BLaER1 (cell line): ENCODE results near the gene CBY2.

ENCODE experiments used
- H3K27ac ChIP-seq: shearing (Covaris generic); formaldehyde crosslinking; 2 replicates; pipeline ENCODE4 v1.8.1; 2022
- H3K27me3 ChIP-seq: shearing (Covaris generic); formaldehyde crosslinking; 2 replicates; pipeline ENCODE4 v1.8.1; 2022
- H3K36me3 ChIP-seq: shearing (Covaris generic); formaldehyde crosslinking; 2 replicates; pipeline ENCODE4 v1.8.1; 2022
- H3K4me1 ChIP-seq: shearing (Covaris generic); formaldehyde crosslinking; 2 replicates; pipeline ENCODE4 v1.8.1; 2022
- H3K4me2 ChIP-seq: shearing (Covaris generic); formaldehyde crosslinking; 2 replicates; pipeline ENCODE4 v1.8.1; 2022
- H3K4me3 ChIP-seq: shearing (Covaris generic); formaldehyde crosslinking; 2 replicates; pipeline ENCODE4 v1.8.1; 2022
- H3K9ac ChIP-seq: shearing (Covaris generic); formaldehyde crosslinking; 2 replicates; pipeline ENCODE4 v1.8.1; 2022
- H3K9me3 ChIP-seq: shearing (Covaris generic); formaldehyde crosslinking; 2 replicates; pipeline ENCODE4 v1.8.1; 2022
- H4K20me1 ChIP-seq: shearing (Covaris generic); formaldehyde crosslinking; 2 replicates; pipeline ENCODE4 v1.8.1; 2022
- Cebpa-rat ChIP-seq: shearing (Covaris generic); IDR thresholded peaks from 2 replicates; pipeline ENCODE4 v1.8.1; 2022

CBY2 gene

DNA sequence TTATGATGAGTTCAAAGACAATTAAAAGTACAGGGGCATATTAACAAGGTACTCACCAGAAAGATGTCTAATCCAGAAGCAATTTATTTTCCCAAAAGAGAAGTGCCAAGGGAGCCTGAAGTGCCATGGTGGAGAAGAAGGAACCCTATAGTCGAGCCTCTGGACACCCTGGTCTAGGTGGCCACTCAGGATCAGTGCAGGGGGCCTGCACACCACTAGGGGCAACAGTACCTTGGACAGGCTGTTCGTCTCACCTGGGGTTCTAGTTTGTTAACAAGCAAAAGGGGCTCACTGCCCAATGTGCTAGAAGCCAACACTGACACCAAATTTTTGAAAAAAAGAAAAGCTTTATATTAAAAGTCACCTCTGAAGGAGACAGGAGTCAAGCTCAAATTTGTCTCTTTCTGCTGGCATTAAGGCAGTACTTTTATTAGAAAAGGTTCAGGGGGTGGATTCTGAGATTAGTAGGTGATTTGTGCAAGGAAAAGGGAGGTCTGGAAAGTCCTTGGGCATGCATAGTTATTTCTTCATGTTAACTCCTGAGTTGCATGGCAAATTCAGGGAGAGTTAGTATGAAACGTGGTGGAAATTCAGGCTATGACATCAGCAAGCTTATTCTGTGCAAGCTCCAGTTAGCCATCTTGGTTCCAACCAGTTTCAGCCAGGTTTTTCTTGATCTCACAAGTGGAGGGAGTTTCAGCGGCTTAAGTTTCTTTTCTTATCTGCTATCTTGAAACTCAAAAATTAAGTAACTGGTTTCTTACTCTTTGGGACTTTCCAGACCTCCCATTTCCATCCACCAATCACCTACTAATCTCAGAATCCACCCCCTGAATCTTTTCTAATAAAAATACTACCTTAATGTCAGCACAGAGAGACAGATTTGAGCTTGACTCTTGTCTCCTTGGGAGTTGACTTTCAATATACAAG lies 884 bp upstream of the CBY2 start:
- Histone ChIP-seq H3K27ac (no peak overlapping the region), H4K20me1 (no peaks in the 10 kb centered on the region), H3K9ac (no peak overlapping the region), H3K9me3 (no peaks in the 10 kb centered on the region), H3K4me3 (no peak overlapping the region), H3K4me2 (no peak overlapping the region), H3K27me3 (no peaks in the 10 kb centered on the region), H3K4me1 (peaks cover 11% of the 10 kb centered on the region), H3K36me3 (no peaks in the 10 kb centered on the region)
- no peak for TF ChIP-seq Cebpa-rat

DNA sequence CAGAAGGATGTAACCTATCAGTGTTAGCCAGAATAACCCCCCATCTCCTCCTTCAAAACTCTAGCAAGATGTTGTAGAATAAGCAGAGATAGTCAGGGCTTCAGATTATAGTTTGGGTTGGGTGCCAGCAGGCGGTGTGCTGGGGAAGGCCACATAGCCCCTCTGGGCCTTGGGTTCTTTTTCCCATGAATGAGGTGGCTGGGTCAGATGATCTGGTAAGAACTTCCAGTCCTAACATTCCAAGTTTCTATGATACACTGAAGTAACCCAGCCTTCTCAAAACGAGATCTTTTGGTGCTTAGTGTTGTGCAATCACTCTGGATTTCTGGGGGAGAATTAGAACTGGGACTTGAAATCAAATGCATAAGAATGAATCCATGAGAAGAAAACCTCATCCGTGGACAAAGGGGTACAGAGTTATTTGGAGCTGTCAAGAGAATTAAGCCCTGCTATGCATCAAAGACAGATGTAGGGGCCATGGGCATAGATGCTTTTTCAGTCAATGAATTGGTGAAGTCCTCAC lies 810 bp downstream of the CBY2 start:
- Histone ChIP-seq H3K9ac (no peak overlapping the region), H3K4me1 (peaks cover 15% of the 10 kb centered on the region), H3K9me3 (no peaks in the 10 kb centered on the region), H3K27me3 (no peaks in the 10 kb centered on the region), H4K20me1 (no peaks in the 10 kb centered on the region), H3K4me3 (no peak overlapping the region), H3K4me2 (no peak overlapping the region), H3K36me3 (no peaks in the 10 kb centered on the region), H3K27ac (no peak overlapping the region)
- TF ChIP-seq Cebpa-rat = peak; percentile 60; the same call in 1 of the 2 replicates

DNA sequence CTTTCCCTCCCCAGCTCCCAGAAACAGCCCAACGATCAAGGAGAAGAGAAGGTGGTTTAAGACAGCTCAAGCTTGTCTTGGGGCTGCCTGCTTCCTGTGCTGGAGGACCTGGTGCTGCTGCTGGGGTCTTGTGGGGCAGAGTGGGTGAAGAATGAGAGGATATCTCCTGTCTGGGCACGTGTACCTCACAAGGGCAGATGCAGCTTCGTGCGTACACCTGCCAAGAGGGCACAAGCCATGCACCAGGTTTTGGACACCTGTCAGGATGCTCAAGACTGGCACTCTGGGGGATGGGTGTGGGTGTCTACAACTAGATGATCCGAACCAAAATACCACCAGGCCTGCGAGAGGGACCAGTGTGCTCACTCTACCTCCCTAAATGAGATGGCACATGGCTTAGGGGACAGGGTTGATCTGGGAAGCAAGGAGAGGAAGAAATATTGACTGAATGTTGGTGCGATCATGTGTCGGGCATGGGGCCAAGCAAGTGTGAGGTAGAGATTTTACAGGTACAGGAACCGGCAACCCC lies 2.2 kb downstream of the CBY2 start:
- no peak overlapping the region for H3K27ac ChIP-seq
- no peak for TF ChIP-seq Cebpa-rat
- H3K27me3 ChIP-seq = no peaks in the 10 kb centered on the region
- H3K4me1 ChIP-seq = peaks cover 15% of the 10 kb centered on the region
- no peaks in the 10 kb centered on the region for H4K20me1 ChIP-seq
- no peak overlapping the region for H3K4me3 ChIP-seq
- H3K4me2 ChIP-seq = no peak overlapping the region
- H3K36me3 ChIP-seq = no peaks in the 10 kb centered on the region
- H3K9ac ChIP-seq = no peak overlapping the region
- H3K9me3 ChIP-seq = no peaks in the 10 kb centered on the region

DNA sequence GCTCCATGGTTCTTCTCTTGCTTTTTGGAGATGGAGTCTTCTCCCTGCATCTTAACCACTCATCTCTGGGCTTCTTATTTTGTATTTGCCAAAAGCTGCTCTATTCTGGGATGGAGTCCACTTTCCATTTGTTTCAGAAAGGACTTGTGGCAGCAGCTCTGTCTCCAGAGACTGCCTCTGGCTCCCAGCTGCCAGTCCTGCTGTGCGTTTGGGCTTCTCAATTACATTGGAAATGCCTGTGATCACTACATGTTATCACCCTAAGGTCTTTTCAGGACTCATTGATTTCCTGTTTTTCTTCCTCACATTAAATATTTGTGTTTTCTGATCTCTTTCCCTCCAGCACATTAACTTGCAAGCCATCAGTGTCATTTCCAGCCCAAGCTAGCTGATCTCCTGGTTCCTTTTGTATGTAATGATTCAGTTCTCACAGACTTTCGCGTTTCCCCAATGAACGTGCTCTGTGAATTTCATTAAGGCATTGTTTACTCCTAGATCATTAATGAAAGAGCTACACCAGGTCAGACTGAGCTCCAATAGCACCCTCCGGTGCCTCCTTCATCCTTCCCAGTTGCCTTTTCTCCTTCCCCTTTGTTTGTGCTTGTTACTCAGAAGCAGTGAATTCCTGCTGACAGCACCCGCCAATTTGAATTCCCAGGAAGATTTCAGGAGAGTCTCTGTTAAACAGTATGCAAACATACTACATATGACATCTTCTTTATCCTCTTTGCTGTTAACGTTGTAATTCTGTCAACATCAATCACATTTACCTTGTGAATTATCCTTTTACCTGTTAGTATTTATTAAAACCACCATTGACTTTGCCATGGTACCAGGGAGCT lies 3.0 kb downstream of the CBY2 start:
- no peaks in the 10 kb centered on the region for H3K36me3 ChIP-seq
- peak overlapping the region; percentile 6; the same call in 1 of the 2 replicates for H3K4me2 ChIP-seq
- no peak overlapping the region for H3K4me3 ChIP-seq
- H3K4me1 ChIP-seq = peaks cover 15% of the 10 kb centered on the region
- H3K9me3 ChIP-seq = no peaks in the 10 kb centered on the region
- TF ChIP-seq Cebpa-rat = no peak
- H4K20me1 ChIP-seq = no peaks in the 10 kb centered on the region
- no peak overlapping the region for H3K9ac ChIP-seq
- H3K27me3 ChIP-seq = no peaks in the 10 kb centered on the region
- H3K27ac ChIP-seq = no peak overlapping the region

DNA sequence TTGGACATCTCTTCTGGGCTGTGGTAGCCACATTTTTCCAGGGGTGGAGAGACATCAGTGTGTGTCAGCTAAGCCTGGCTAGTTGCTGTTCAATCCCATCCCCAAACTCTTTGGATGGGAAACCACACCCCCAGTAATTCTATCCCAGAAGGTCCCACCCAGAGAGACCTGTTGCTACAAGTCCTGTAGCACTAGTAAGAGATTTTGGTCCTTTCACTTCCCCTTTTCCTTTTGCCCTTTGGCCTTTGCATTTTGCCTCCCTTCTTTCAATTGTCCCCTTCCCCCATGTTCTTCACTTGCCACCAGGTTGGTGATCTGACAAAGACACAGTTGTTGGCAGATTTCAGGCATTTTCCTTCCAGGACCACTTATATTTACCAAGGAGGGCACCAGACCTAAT lies 3.8 kb downstream of the CBY2 start:
- no peak overlapping the region for H3K9ac ChIP-seq
- no peaks in the 10 kb centered on the region for H4K20me1 ChIP-seq

DNA sequence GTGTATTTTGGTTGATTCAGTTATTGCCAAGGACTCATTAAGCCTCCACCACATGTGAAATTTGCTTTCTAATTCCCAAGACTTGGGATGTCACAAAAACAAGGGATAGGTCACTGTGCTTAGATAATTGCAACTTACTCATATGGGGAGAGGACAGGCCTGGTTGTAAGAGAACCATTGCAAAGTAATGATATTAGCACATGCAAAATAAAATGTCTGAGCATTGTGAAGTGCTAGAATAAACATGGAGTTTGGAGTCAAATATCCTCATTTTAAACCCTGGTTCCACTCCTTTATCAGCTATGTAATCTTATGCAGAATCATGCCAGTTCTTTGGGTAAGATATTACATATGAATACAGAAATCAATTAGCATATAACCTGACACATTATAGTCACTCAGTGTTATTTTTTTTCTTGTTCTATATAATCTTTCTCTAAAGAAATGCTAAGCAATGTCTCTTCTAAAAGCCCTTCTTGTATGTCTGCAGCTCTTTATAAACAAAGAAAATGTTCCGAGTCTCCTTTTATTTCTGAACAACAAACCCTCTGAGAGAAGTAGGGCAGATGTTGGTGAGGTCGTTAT lies 5.5 kb downstream of the CBY2 start:
- H3K9ac ChIP-seq = no peak overlapping the region
- no peaks in the 10 kb centered on the region for H3K27me3 ChIP-seq
- H3K27ac ChIP-seq = no peak overlapping the region
- peaks cover 15% of the 10 kb centered on the region for H3K4me1 ChIP-seq
- H3K36me3 ChIP-seq = no peaks in the 10 kb centered on the region
- no peak overlapping the region for H3K4me2 ChIP-seq
- H3K4me3 ChIP-seq = no peak overlapping the region
- H4K20me1 ChIP-seq = no peaks in the 10 kb centered on the region
- TF ChIP-seq Cebpa-rat = no peak
- peaks cover 2% of the 10 kb centered on the region; the same call in 1 of the 2 replicates for H3K9me3 ChIP-seq

More for the DNA sequence above, 3.8 kb downstream of the CBY2 start:
- no peak for TF ChIP-seq Cebpa-rat
- Histone ChIP-seq H3K27me3 (no peaks in the 10 kb centered on the region), H3K36me3 (no peaks in the 10 kb centered on the region), H3K4me2 (peak overlapping the region; percentile 23; the same call in 1 of the 2 replicates), H3K4me3 (no peak overlapping the region), H3K9me3 (no peaks in the 10 kb centered on the region), H3K27ac (no peak overlapping the region), H3K4me1 (peaks cover 15% of the 10 kb centered on the region)

DNA sequence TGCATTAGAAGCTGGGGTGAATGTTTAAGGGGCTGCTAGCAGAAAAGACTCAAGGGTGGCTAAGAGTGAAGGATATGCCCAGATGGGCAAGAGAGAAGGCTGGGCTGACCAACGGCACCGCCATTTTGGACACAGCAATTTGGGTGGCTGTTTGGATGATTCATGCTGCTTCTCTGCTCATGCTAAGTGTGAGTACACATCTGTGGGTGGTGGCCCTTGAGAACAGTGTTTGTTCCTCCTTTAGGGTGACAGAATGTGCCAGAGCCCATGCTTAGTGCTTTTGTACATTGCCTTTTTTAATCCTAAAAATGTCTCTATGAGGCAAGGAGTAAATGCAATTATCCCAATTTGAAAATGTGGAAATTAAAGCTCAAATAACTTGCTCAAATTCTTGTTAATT lies 9.8 kb downstream of the CBY2 start:
- no peak overlapping the region for H3K4me2 ChIP-seq
- no peak overlapping the region for H3K4me3 ChIP-seq
- peaks cover 22% of the 10 kb centered on the region for H3K4me1 ChIP-seq
- H3K36me3 ChIP-seq = no peaks in the 10 kb centered on the region
- no peak for TF ChIP-seq Cebpa-rat
- no peaks in the 10 kb centered on the region for H4K20me1 ChIP-seq
- H3K9ac ChIP-seq = no peak overlapping the region
- H3K27ac ChIP-seq = no peak overlapping the region
- H3K9me3 ChIP-seq = peaks cover 14% of the 10 kb centered on the region
- H3K27me3 ChIP-seq = no peaks in the 10 kb centered on the region

DNA sequence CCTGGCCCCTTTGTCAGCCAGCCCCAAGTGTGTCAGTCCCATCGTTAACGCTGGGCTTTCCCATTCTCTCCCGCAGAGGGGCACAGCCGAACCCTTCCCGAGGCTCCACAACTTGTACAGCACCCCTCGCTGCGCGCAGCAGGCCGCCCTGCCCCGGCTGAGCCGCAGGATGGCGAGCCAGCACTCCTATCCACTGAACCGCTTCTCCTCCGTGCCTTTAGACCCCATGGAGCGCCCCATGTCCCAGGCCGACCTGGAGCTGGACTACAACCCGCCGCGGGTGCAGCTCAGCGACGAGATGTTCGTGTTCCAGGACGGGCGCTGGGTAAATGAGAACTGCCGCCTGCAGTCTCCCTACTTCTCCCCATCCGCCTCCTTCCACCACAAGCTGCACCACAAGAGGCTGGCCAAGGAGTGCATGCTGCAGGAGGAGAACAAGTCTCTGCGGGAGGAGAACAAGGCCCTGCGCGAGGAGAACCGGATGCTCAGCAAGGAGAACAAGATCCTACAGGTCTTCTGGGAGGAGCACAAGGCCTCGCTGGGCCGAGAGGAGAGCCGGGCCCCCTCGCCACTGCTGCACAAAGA lies 11.1 kb downstream of the CBY2 start:
- Histone ChIP-seq H3K27me3 (no peaks in the 10 kb centered on the region), H3K4me1 (peaks cover 32% of the 10 kb centered on the region), H3K4me2 (no peak overlapping the region), H3K4me3 (no peak overlapping the region), H3K27ac (no peak overlapping the region), H3K36me3 (no peaks in the 10 kb centered on the region), H3K9ac (no peak overlapping the region), H4K20me1 (no peaks in the 10 kb centered on the region), H3K9me3 (peaks cover 14% of the 10 kb centered on the region)
- no peak for TF ChIP-seq Cebpa-rat

DNA sequence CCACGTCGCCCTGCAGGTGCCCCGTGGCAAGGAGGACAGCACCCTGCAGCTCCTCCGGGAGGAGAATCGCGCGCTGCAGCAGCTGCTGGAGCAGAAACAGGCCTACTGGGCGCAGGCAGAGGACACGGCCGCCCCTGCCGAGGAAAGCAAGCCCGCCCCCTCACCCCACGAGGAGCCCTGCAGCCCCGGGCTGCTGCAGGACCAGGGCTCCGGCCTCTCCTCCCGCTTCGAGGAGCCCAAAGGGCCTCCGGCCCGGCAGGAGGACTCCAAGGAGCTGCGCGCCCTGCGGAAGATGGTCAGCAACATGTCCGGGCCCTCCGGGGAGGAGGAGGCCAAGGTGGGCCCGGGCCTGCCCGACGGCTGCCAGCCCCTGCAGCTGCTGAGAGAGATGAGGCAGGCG lies 11.6 kb downstream of the CBY2 start:
- Histone ChIP-seq H3K27ac (no peak overlapping the region), H3K9me3 (peaks cover 14% of the 10 kb centered on the region), H3K27me3 (no peaks in the 10 kb centered on the region), H4K20me1 (no peaks in the 10 kb centered on the region), H3K4me1 (peaks cover 36% of the 10 kb centered on the region), H3K4me2 (no peak overlapping the region), H3K4me3 (no peak overlapping the region), H3K9ac (no peak overlapping the region), H3K36me3 (no peaks in the 10 kb centered on the region)
- TF ChIP-seq Cebpa-rat = no peak
